ENCODE measurements around the gene RMDN3.

DNA sequence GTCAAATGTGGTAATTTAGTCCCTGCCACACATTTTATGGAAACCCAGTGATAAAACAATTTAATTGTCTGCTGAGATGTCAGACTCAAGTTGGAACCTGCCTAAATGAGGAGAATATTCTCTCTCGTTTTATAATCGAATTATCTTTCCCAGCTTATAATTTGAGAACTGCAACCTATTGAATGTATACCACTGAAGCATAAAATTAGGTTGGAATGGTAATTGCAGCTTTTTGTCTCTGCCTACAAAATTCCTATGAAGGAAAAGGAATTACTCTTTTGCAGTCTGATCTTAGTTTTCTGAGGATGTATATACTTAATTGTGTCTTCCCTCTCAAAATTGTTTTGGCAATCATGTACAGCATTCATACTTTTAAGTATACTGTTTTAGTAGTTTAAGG lies 31.1 kb downstream of the RMDN3 start:
- no peak for TF ChIP-seq POLR2A (IDR thresholded peaks at IDR 0.05)
- TF ChIP-seq, protein P1, sequence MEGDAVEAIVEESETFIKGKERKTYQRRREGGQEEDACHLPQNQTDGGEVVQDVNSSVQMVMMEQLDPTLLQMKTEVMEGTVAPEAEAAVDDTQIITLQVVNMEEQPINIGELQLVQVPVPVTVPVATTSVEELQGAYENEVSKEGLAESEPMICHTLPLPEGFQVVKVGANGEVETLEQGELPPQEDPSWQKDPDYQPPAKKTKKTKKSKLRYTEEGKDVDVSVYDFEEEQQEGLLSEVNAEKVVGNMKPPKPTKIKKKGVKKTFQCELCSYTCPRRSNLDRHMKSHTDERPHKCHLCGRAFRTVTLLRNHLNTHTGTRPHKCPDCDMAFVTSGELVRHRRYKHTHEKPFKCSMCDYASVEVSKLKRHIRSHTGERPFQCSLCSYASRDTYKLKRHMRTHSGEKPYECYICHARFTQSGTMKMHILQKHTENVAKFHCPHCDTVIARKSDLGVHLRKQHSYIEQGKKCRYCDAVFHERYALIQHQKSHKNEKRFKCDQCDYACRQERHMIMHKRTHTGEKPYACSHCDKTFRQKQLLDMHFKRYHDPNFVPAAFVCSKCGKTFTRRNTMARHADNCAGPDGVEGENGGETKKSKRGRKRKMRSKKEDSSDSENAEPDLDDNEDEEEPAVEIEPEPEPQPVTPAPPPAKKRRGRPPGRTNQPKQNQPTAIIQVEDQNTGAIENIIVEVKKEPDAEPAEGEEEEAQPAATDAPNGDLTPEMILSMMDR (IDR thresholded peaks at IDR 0.05), result no peak
